Calu3 (cell line): ENCODE results near the gene PSME4. TPM values are rescaled to one million over a fixed set of nuclear protein-coding genes. Genes with fewer than 3 reads are reported as not detected.
"Not testable (repeated sequence)": the region's sequence is repeated elsewhere in the genome, so short reads cannot be mapped to it uniquely, and the experiment has no call there.

Source experiments
- BruUV-seq: library from RNA; stranded (reverse); fragments of 400-500 nt; replicated peaks from 2 replicates; lab custom pipeline; 2021; lab: Mats Ljungman, UMichigan
- CTCF ChIA-PET: fragments of 300-600 bp; sonication (Branson Sonifier 250); formaldehyde crosslinking; loops from one replicate; lab custom pipeline; 2022; ENCODE audit warnings: antibody characterized with exemption; lab: Charles Lee
- DNase-seq: peaks from one replicate; pipeline ENCODE4 v3.0.0; 2022
- H3K27ac Mint-ChIP-seq: one replicate; pipeline ENCODE4 v1.8.0; 2022; ENCODE audit warnings: mixed read lengths; ENCODE audit not compliant: unreplicated experiment
- H3K27me3 Mint-ChIP-seq: one replicate; pipeline ENCODE4 v1.8.0; 2022; ENCODE audit warnings: mixed read lengths; ENCODE audit not compliant: unreplicated experiment
- H3K36me3 Mint-ChIP-seq: one replicate; pipeline ENCODE4 v1.8.0; 2022; ENCODE audit warnings: mild to moderate bottlenecking, moderate library complexity, mixed read lengths; ENCODE audit not compliant: insufficient read depth, unreplicated experiment
- H3K4me1 Mint-ChIP-seq: one replicate; pipeline ENCODE4 v1.8.0; 2022; ENCODE audit warnings: mild to moderate bottlenecking, low read depth, mixed read lengths; ENCODE audit not compliant: unreplicated experiment
- H3K4me3 Mint-ChIP-seq: one replicate; pipeline ENCODE4 v1.8.0; 2022; ENCODE audit warnings: mild to moderate bottlenecking, low read depth, moderate library complexity, mixed read lengths; ENCODE audit not compliant: unreplicated experiment
- H3K9me3 Mint-ChIP-seq: one replicate; pipeline ENCODE4 v1.8.0; 2022; ENCODE audit warnings: low read depth, mixed read lengths; ENCODE audit not compliant: unreplicated experiment
- intact Hi-C: fragments of 100-400 bp; cut with micrococcal nuclease; formaldehyde crosslinking; loops from one replicate; pipeline ENCODE4 v1.10.0; 2022; ENCODE audit not compliant: unreplicated experiment
- total RNA-seq: library from RNA; stranded (reverse); gene quantifications from 2 replicates; pipeline ENCODE4 v1.2.3, GENCODE V29; 2022
- TF ChIP-seq, protein P1 (sequence below): fragments of 200-600 bp; IDR thresholded peaks from one replicate; pipeline ENCODE4 v1.8.0; 2022; ENCODE audit warnings: antibody characterized with exemption; ENCODE audit not compliant: unreplicated experiment

The PSME4 gene
- total RNA-seq, 1 experiment from 2014 or later, result 58.4 TPM

DNA sequence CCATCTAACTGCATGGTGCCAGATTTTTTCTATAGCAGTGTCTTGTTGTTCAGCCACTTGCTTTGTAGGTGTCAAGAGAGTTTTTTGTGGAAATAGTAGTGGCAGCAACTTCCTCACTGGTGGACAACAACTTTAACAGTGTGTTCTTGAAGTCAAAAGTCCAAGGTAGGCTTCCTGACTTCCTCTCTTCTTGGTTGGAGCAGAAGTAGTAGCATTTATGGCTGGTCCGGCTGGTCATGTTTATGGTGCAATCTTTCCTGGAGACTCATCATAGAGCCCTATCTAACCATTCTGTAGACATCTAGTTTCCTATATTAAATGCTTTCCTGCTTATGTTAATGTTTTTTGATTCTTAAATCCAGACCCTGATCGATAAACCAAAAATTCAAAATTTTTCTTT is 122.7 kb downstream of the PSME4 start:
- no peaks in the 10 kb centered on the region for H3K4me1 Mint-ChIP-seq
- BruUV-seq, result no TSS peak

DNA sequence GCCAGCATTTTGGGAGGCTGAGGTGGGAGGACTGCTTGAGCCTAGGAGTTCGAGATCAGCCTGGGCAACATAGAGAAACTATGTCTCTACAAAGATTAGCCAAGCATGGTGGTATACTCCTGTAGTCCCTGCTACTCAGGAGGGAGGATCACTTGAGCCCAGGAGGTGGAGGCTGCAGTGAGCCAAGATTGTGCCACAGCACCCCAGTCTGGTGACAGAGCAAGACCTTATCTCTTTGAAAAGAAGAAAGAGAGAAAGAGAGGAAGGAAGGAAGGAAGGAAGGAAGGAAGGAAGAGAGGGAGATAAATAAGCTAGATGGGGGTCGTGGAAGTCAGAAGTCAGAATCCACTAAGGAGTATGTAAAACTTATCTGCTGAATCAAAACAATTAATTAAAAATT is 127.2 kb downstream of the PSME4 start:
- Mint-ChIP-seq H3K9me3 (no peaks in the 10 kb centered on the region), H3K36me3 (peaks cover 11% of the 10 kb centered on the region), H3K27ac (no peak overlapping the region), H3K4me3 (no peak overlapping the region), H3K27me3 (no peaks in the 10 kb centered on the region), H3K4me1 (no peaks in the 10 kb centered on the region)
- intact Hi-C loops, result no loop called here
- TF ChIP-seq, protein P1, sequence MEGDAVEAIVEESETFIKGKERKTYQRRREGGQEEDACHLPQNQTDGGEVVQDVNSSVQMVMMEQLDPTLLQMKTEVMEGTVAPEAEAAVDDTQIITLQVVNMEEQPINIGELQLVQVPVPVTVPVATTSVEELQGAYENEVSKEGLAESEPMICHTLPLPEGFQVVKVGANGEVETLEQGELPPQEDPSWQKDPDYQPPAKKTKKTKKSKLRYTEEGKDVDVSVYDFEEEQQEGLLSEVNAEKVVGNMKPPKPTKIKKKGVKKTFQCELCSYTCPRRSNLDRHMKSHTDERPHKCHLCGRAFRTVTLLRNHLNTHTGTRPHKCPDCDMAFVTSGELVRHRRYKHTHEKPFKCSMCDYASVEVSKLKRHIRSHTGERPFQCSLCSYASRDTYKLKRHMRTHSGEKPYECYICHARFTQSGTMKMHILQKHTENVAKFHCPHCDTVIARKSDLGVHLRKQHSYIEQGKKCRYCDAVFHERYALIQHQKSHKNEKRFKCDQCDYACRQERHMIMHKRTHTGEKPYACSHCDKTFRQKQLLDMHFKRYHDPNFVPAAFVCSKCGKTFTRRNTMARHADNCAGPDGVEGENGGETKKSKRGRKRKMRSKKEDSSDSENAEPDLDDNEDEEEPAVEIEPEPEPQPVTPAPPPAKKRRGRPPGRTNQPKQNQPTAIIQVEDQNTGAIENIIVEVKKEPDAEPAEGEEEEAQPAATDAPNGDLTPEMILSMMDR, result no peak
- DNase-seq, result no peak
- no TSS peak for BruUV-seq
- CTCF ChIA-PET, result no interaction called here

More for the DNA sequence above, 122.7 kb downstream of the PSME4 start:
- intact Hi-C loops, result no loop called here
- Mint-ChIP-seq H3K4me3 (no peak overlapping the region), H3K27ac (no peak overlapping the region), H3K36me3 (peaks cover 11% of the 10 kb centered on the region), H3K27me3 (no peaks in the 10 kb centered on the region), H3K9me3 (no peaks in the 10 kb centered on the region)
- TF ChIP-seq, protein P1, result no peak
- CTCF ChIA-PET, result no interaction called here
- no peak for DNase-seq

DNA sequence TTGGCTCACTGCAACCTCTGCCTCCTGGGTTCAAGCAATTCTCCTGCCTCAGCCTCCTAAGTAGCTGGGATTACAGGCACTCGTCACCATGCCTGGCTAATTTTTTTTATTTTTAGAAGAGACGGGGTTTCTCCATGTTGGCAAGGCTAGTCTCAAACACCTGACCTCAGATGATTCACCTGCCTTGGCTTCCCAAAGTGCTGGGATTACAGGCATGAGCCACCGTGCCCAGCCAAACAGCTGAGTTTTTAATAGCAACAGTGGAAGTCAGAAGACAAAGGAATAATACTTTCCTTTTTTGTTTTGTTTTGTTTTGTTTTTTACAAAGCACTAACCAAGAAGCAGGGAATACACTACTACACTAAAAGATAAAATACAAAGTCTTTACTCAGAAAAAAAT is 127.9 kb downstream of the PSME4 start:
- DNase-seq, result no peak

DNA sequence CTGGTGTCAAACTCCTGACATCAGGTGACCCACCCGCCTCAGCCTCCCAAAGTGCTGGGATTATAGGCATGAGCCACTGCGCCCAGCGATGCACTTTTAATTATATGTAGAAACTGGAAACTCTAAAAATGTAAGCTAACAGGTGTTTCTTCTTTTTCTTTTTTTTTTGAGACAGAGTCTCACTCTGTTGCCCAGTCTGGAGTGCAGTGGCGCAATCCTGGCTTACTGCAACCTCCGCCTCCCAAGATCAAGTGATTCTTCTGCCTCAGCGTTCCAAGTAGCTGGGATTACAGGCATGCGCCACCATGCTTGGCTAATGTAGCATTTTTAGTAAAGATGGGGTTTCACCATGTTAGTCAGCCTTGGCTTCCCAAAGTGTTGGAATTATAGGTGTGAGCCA is 129.1 kb downstream of the PSME4 start:
- H3K4me1 Mint-ChIP-seq, DNase-seq, H3K4me3 Mint-ChIP-seq, H3K36me3 Mint-ChIP-seq, H3K27ac Mint-ChIP-seq, intact Hi-C loops, H3K27me3 Mint-ChIP-seq, BruUV-seq, H3K9me3 Mint-ChIP-seq: not testable (repeated sequence)
- CTCF ChIA-PET, result interaction anchor here (0.6 kb wide), 1 partner anchor 54 kb away, joined by 3 read pairs; no protein-coding TSS in a partner anchor

More for the DNA sequence above, 127.9 kb downstream of the PSME4 start:
- Mint-ChIP-seq H3K4me3 (no peak overlapping the region), H3K9me3 (no peaks in the 10 kb centered on the region), H3K4me1 (no peaks in the 10 kb centered on the region), H3K36me3 (peaks cover 6% of the 10 kb centered on the region), H3K27me3 (no peaks in the 10 kb centered on the region), H3K27ac (no peak overlapping the region)
- no TSS peak for BruUV-seq
- intact Hi-C loops, result no loop called here
- TF ChIP-seq, protein P1, result no peak
- CTCF ChIA-PET, result no interaction called here

DNA sequence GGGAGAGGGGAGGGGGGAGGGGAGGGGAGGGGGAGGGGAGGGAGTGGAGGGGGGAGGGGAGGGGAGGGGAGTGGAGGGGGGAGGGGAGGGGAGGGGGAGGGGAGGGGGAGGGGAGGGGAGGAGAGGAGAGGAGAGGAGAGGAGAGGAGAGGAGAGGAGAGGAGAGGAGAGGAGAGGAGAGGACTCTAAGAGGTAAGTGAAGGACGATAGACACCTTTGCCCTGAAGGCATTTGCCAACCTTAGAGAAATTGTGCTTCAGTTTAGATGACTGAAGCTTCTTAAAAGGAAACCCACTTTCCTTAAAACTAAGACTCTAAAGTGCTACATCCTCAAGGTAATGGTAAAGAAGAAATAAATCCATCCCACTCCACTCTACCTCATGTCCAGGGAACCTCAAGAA is 130.2 kb downstream of the PSME4 start:
- Mint-ChIP-seq H3K27me3 (no peaks in the 10 kb centered on the region), H3K9me3 (no peaks in the 10 kb centered on the region), H3K36me3 (no peaks in the 10 kb centered on the region), H3K4me1 (no peaks in the 10 kb centered on the region), H3K27ac (no peak overlapping the region), H3K4me3 (no peak overlapping the region)
- DNase-seq, result no peak
- no TSS peak for BruUV-seq
- CTCF ChIA-PET, result no interaction called here
- intact Hi-C loops, result no loop called here
- TF ChIP-seq, protein P1, result no peak

DNA sequence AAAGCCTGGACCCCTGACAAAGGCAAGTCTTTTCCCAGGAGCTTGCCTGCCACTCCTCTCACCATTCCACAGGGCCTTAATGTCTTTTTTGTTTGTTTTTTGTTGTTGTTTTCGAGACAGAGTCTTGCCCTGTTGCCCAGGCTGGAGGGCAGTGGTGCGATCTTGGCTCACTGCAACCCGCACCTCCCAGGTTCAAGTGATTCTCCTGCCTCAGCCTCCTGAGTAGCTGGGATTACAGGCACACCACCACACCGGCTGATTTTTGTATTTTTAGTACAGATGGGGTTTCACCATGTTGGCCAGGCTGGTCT is 140.9 kb downstream of the PSME4 start:
- DNase-seq, H3K27ac Mint-ChIP-seq, H3K9me3 Mint-ChIP-seq, H3K4me1 Mint-ChIP-seq, H3K27me3 Mint-ChIP-seq, H3K36me3 Mint-ChIP-seq, intact Hi-C loops, H3K4me3 Mint-ChIP-seq, CTCF ChIA-PET, BruUV-seq: not testable (repeated sequence)
